HG03159 (cell line): ENCODE measurements around the gene CCDC178.

ENCODE experiments used
- ATAC-seq: cut with Tn5 transposase; IDR thresholded peaks from one replicate; pipeline ENCODE4 v1.9.1; 2021; ENCODE audit warnings: mild to moderate bottlenecking, moderate library complexity; ENCODE audit not compliant: unreplicated experiment

CCDC178 gene

GRCh38 chr18:33135951-33136660 lies 304.4 kb downstream of the CCDC178 start:
- ATAC-seq = no peak

- no peak for ATAC-seq
These were observed 307.9 kb downstream of the CCDC178 start for GRCh38 chr18:33132657-33133056.

DNA sequence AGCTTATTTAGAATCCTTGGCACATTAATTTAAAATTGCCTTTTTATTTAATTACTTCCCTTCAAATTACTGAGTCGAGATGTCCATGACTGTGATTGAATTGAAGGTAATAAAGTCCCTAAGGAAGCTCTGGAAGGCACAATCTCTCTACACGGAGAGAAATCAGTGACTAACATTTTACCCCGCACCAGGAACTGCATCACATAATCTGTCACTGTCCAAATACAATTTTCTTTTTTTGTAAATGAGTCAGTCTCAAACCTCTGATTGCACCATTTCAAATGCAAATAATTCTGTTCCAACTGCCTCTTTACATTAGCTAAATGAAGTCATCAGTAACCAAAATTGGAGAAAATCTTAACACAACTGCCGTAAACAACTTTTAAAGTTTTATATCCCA lies 311.9 kb downstream of the CCDC178 start:
- ATAC-seq = no peak

DNA sequence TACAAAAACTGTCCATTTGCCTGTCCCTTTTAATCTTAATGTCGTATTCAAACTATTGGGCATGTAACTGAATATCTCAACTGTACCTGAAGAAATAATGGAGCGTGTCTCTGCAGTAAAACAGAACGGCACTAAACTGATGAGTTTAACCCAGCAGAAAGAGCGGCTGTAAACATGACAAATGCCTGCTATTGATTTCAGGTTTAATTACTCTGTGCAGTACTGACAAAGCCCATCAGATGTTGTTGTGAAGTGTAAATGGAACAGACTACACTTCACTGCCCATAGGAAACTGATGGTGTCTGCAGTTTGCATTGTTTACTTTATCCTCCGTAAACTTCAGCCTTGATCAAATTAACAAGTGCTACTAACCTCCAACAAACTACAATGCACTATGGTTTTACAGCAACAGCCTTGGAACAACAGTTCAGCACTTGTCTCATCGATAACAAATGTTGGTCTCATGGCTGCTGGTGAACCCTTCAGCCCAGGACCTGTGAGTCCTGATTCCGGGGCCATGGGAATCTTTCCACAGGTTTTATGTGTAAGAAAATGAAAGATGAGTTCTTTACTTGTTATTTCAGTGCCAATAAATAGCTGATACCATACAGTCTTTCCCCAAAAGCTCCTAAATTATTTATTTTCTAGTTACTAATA lies 316.5 kb downstream of the CCDC178 start:
- ATAC-seq = no peak

- ATAC-seq = no peak
These were observed 324.1 kb downstream of the CCDC178 start for GRCh38 chr18:33116376-33116775.

- ATAC-seq = no peak
These were observed 324.6 kb downstream of the CCDC178 start for GRCh38 chr18:33115917-33116316.

DNA sequence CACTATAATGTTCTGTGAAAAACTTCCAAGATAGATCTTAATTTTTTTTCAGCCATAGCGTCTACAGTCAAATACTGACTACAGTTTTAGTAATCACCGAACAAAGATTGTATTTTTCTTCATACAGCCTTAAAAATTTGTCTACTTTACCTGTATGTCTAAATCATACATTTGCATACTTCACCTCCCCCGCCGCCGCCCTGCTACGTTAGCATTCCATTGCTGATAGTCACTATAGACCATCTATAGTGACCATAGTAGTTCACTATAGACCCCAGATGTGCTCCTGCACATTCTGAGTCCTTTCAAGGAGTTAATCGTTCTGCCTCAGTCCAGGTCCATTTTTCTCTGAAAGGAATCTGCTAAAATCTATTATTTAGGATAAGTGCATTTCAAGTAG lies 325.0 kb downstream of the CCDC178 start:
- ATAC-seq = no peak

GRCh38 chr18:33114749-33115148 lies 325.8 kb downstream of the CCDC178 start:
- no peak for ATAC-seq

GRCh38 chr18:33113416-33113815 lies 327.1 kb downstream of the CCDC178 start:
- ATAC-seq = no peak

DNA sequence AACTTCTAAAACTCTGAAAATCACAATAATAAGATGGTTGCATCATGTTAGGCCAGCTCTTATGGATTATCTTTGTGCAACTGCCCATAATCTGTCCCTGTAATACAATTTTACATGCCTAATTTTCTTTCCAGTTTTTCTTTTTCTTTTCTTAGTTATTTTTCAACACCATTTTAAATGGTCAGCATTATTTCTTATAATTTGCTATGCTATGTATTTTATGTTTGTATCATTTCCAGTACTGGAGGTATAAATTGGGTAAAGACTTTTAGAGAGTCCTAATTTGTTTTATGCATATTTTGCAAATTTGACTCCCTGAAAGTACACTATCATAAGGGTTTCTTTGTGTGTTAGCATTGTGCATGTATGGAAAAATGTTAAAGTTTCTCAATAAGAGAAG lies 333.0 kb downstream of the CCDC178 start:
- no peak for ATAC-seq

- no peak for ATAC-seq
These were observed 339.2 kb downstream of the CCDC178 start for GRCh38 chr18:33101316-33101715.

GRCh38 chr18:33099626-33100025 lies 340.9 kb downstream of the CCDC178 start:
- no peak for ATAC-seq

DNA sequence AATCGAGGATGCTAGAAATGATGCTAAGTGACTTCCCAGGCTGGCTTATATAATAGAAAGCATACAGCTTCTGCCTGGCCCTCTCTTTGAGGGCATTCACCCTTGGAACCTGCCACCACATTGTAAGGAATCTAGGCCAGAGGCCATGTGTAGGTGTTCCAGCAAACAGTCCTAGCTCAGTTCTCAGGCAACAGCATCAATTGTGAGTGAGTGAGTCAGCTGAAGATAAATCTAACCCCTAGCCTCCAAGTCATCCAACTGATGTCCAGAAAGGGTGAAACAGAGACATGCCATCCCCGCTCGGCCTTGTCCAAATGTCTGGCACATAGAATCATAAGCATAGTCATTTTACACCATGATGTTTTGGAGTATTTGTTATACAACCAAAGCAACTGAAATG lies 343.4 kb downstream of the CCDC178 start:
- ATAC-seq = no peak

DNA sequence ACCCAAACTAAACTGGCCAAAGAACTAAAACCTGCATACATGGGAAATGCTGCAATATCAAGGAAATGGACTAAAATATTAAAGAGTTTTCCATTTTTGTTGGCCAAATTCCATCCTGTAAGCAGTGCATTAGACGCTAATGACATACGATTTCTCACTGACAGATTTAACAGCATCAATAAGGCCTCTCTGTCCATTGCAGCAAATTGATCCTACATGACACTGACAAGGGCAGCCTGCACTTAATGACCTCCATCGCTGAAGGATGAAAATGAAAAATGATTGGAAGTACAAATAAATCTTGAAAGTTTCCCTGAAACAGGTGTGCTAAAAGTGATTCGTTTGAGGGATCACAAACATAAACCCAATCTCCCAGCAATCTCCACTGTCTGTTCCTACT lies 350.1 kb downstream of the CCDC178 start:
- no peak for ATAC-seq

DNA sequence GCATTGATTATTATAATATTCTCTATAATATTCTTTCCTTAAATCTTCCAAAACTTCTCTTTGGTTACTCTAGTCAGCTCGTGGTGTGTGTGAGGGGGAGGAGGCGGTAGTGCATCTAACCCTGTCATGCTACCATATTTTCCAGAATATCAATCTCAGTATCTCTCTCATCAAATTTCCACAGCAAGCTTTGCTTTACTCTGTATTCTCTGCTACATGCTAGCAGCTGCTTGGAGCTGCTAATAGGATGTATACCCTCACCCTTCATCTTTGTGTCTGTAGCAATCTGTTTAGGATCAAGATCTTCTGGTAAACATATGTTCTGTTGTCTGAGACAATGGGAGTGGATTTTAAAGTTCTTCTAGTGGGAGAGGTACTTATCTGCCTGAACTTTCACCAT lies 363.9 kb downstream of the CCDC178 start:
- no peak for ATAC-seq

- ATAC-seq = no peak
These were observed 366.4 kb downstream of the CCDC178 start for GRCh38 chr18:33074125-33074524.

GRCh38 chr18:33062834-33063364 lies 377.6 kb downstream of the CCDC178 start:
- no peak for ATAC-seq

DNA sequence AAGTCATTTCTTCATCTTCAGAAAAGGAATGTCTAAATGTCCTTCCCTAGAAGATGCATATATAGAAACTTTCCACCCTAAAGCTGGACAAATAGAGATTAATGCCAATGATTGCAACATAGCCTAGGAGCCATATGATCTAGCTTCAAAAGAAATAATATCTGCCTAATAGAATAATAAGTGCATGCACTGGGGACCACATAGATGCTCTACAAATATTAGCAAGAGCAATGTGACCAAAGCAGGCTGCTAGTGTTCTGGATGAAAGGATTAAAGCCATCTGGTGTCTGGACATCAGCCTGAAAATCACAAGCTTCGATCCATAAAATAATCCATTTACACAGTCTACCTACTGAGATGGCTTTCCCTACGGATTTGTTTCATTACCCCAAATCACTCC lies 387.6 kb downstream of the CCDC178 start:
- no peak for ATAC-seq

GRCh38 chr18:33051407-33051806 lies 389.1 kb downstream of the CCDC178 start:
- no peak for ATAC-seq

DNA sequence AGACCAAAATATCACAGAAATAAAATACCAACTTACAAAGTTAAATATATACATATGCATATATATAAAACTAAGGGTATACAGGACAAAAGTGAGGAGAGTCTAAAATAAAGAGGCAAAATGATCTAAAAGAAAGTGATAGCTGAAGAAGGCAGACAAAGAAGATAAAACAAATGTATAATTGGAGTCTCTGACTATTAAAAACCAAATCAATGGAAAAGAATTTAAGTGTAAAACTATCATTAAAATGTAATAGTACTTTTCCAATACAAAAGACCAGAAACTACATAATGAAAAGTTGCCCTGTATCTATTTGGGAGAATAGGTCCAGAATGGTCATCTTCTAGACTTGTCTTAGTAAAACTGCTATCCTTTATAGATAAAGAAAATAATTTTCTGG lies 400.3 kb downstream of the CCDC178 start:
- ATAC-seq = no peak

DNA sequence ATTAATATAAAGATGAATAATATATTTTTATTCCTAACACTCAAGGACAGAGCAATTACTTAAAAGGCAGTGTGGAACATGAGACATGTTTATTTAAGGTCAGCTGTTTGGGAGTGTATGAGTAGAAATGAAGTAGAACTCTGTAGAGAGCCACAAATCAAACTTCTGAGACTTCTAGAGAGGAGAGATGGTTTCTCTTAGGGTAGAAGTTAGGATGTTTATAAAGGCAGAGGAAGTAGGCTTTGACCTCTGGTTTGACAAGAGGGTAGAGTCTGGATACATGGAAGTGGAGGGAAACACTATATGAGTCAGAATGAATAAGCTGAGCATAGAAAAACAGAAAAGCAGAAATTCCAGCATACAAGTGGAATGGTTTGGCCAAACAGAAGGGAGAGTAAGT lies 405.6 kb downstream of the CCDC178 start:
- no peak for ATAC-seq

DNA sequence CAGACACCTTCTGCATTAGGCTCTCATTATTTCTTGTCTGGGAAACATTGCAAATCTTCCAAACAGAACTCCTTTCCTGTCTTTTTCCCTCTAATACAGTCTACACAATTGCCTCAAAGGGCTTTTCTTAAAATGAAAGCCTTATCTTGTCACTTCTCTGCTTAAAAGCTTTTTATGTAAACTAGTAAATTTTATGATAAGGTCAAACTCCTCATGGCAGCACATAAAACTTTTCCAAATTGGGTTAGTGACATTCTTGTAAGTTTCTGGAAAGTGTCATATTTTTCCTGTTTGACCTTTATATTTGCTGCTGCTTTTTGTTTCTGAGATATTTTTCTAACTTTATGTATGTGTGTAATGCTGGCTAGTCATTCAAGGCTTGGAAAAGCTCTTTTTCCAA lies 406.3 kb downstream of the CCDC178 start:
- ATAC-seq = no peak
